ENCODE results near the gene XRRA1.

Gene XRRA1

GRCh38 chr11:74925281-74925680 lies 23.6 kb downstream of the XRRA1 start:
- H3K4me3 ChIP-seq (replicated peaks; ENCODE audit: low read depth, low read length) = no peak overlapping the region

DNA sequence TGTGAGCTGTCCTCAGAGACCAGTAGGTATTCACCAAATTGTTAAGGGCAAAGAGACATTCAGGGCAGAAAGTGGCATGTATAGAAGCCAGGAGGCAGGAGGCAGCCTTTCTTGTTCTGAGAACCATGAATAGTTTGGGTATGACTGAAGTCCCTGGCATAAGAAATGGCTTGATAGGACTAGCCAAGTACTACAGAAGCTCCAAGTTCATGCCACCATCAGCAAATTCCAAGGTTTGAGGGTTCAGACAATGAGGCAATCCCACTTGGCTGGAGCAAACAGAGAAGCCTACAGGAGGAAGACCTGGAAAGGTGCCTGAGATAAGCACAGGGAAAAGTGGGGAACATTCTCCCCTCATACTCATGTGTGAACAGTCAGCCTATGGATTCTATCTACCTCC lies 25.8 kb downstream of the XRRA1 start:
- no peak for TF ChIP-seq CTCF (IDR thresholded peaks at IDR 0.05; ENCODE audit: insufficient read depth, low read length, poor library complexity, severe bottlenecking)
- Histone ChIP-seq H3K36me3 (ENCODE audit: control insufficient read depth, insufficient read depth, low read length) (peaks cover 10% of the 10 kb centered on the region), H3K4me3 (replicated peaks; ENCODE audit: low read depth, low read length) (no peak overlapping the region), H3K27me3 (replicated peaks; ENCODE audit: control insufficient read depth, insufficient read depth, low read length) (no peaks in the 10 kb centered on the region)
- DNase-seq (ENCODE audit: extremely low read depth, insufficient read length) = no peak

More at GRCh38 chr11:74925281-74925680, 23.6 kb downstream of the XRRA1 start:
- TF ChIP-seq CTCF (IDR thresholded peaks at IDR 0.05; ENCODE audit: insufficient read depth, low read length, poor library complexity, severe bottlenecking) = no peak
- DNase-seq (ENCODE audit: extremely low read depth, insufficient read length) = no peak
- Histone ChIP-seq H3K27me3 (replicated peaks; ENCODE audit: control insufficient read depth, insufficient read depth, low read length) (no peaks in the 10 kb centered on the region), H3K36me3 (ENCODE audit: control insufficient read depth, insufficient read depth, low read length) (peaks cover 4% of the 10 kb centered on the region)

GRCh38 chr11:74909812-74910211 lies 39.1 kb downstream of the XRRA1 start:
- no peak for TF ChIP-seq CTCF (IDR thresholded peaks at IDR 0.05; ENCODE audit: insufficient read depth, low read length, poor library complexity, severe bottlenecking)
- H3K4me3 ChIP-seq (replicated peaks; ENCODE audit: low read depth, low read length) = no peak overlapping the region
- no peaks in the 10 kb centered on the region for H3K27me3 ChIP-seq (replicated peaks; ENCODE audit: control insufficient read depth, insufficient read depth, low read length)
- no peaks in the 10 kb centered on the region; the same call in 1 of the 2 replicates for H3K36me3 ChIP-seq (ENCODE audit: control insufficient read depth, insufficient read depth, low read length)
- DNase-seq (ENCODE audit: extremely low read depth, insufficient read length) = no peak

DNA sequence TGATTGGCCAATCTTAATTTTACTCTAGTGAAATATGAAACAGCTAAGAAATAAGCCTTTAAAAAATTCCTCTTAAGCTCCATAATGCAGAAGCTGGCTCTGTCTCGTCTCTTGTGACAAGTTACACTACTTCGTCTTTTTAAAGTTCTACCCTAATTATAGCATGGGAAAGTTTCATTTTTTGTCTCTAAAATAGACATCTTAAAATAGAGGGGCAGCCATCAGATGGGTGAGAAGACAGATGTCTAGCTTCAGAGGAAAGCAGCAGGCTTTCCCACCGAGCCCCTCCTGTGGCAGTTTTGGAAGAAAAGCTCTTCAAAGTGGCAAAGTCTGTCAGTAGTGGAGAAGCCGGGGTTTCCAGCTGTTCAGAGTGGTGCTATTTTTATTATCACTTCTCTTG lies 39.5 kb downstream of the XRRA1 start:
- DNase-seq (ENCODE audit: extremely low read depth, insufficient read length) = no peak
- TF ChIP-seq CTCF (IDR thresholded peaks at IDR 0.05; ENCODE audit: insufficient read depth, low read length, poor library complexity, severe bottlenecking) = no peak
- H3K36me3 ChIP-seq (ENCODE audit: control insufficient read depth, insufficient read depth, low read length) = no peaks in the 10 kb centered on the region; the same call in 1 of the 2 replicates
- no peak overlapping the region for H3K4me3 ChIP-seq (replicated peaks; ENCODE audit: low read depth, low read length)
- H3K27me3 ChIP-seq (replicated peaks; ENCODE audit: control insufficient read depth, insufficient read depth, low read length) = no peaks in the 10 kb centered on the region

DNA sequence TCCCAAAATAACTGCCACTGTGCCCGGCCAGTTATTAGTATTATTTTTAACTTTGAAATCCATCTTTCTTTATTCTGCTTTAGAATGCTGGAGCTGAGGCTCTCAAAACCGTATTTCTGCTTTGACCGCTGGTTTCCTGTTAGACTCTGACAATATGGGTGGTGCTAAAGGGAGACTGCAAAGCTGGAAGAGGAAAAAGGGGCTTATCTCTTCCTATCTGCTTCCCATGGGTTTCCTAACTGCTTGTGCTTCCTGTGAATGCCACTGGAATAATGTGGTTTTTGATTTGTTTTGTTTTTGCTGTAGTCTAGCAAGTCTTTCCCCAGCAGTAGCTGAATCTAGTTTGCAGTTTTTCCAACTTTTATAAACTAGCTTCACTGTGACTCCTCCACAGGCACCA lies 43.6 kb downstream of the XRRA1 start:
- H3K36me3 ChIP-seq (ENCODE audit: control insufficient read depth, insufficient read depth, low read length) = no peaks in the 10 kb centered on the region
- H3K27me3 ChIP-seq (replicated peaks; ENCODE audit: control insufficient read depth, insufficient read depth, low read length) = no peaks in the 10 kb centered on the region
- no peak for DNase-seq (ENCODE audit: extremely low read depth, insufficient read length)
- no peak for TF ChIP-seq CTCF (IDR thresholded peaks at IDR 0.05; ENCODE audit: insufficient read depth, low read length, poor library complexity, severe bottlenecking)
- no peak overlapping the region for H3K4me3 ChIP-seq (replicated peaks; ENCODE audit: low read depth, low read length)

- no peaks in the 10 kb centered on the region for H3K27me3 ChIP-seq (replicated peaks; ENCODE audit: control insufficient read depth, insufficient read depth, low read length)
- TF ChIP-seq CTCF (IDR thresholded peaks at IDR 0.05; ENCODE audit: insufficient read depth, low read length, poor library complexity, severe bottlenecking) = no peak
- no peaks in the 10 kb centered on the region for H3K36me3 ChIP-seq (ENCODE audit: control insufficient read depth, insufficient read depth, low read length)
- no peak overlapping the region for H3K4me3 ChIP-seq (replicated peaks; ENCODE audit: low read depth, low read length)
- DNase-seq (ENCODE audit: extremely low read depth, insufficient read length) = no peak
Measured at GRCh38 chr11:74902342-74902741, 46.5 kb downstream of the XRRA1 start.
